Stimulated activated CD4-positive, alpha-beta T cell treated with anti-CD3 and anti-CD28 coated beads, Interleukin-4, amount 100 ng/mL, for 48 hours (primary cell): ENCODE data around the gene MYO15A.

Experiments
- DNase-seq, 2 donors: peaks; one replicate each; pipeline ENCODE4 v3.0.0-alpha.2; 2020; ENCODE audit warnings: low read depth in 2 of 2

Gene MYO15A

DNA sequence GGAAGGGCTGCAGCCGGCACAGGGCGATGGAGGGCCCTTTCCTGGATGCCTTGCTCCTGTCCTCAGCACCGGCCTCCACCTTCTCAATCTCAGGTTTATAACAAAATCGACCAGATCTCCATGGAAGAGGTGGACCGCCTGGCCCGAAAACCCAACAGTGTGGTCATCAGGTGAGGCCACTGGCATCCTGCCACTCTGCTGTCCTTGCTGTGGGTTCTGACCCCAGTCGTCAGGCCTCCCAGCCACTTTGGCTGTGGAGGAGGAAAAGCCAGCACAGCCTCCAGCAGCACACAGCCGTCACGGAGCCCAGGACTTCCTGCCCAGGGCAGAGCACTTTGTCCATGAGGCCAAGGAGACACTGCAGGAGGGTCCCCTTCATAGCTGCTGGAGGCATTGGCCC, 6.7 kb upstream of the MYO15A start:
- no peak for DNase-seq

DNA sequence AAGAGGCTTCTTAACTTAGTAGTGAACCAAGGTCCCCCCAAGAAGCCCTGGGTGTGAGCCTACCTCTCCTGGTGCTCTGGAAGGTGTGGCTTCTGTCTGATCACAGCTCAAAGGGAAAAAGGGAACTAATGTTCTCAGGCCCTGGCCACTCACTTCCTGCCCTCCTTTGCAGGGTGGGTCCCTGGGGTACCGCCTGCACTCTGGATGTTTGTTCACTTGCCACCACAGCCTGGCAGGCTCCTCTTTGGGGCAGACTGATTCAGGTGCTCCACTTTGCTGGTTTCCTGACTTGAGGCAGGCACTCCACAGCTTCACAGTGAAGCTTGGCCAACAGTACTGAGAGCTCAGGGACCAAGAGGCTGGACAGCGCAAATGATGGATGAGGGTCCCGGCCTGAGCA, 5.9 kb upstream of the MYO15A start:
- DNase-seq, result no peak

DNA sequence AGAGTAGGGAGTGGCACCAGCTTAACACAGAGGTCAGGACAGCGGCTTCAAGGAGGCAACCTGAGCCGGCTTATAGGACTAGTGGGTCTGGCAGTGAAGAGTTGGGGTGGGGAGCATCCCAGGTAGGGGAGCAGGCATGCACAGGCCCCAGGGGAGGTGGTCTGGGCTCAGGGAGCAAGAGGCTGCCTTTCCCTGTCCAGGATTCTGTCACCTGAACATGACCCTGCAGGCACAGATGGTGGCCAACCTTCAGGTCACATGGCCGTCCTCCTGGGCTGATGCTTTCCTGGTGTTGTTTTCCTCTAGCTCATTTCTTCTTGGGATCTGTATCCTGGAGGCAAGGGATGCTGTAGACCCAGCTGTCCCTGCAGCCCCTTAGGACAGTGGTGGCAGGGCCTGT, 3.5 kb upstream of the MYO15A start:
- no peak for DNase-seq

DNA sequence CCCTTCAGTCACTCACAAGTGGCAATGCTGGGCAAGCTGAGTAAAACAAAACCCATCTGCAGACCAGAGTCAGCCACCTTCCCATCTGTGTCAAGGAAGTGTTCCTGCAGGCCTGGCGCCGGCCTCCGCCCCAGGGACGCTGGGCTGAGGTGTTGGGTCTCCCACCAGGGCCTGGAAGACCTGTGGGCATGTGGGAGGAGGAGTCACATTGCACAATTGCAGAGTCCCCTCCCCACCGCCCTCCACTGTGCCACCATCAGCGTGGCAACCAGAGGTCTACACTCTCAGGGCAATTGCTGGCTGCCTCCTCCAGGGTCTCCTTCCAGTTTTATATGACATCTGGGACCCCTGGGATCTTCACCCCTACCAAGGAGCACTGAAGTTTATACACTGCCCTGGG, 3.0 kb upstream of the MYO15A start:
- DNase-seq, result no peak

DNA sequence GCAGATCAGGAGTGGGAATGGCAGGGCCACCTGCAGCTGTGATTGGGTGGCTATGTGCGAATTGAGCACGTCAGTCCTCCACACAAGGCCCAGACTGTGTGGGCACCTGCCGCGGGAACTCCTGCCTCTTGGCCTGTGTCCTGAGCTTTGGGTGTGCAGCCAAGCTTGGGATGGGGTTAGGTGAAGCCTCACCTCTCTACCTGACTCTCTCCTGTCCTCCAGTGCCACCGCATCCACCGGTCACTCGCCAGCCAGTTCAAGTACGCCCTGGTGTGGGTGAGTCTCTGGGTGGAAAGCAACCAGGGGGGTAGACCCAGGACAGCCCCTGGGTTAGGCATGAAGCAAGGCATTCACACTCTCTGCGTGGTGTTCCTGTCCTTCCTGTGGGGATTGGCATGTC, 2.3 kb upstream of the MYO15A start:
- no peak for DNase-seq

DNA sequence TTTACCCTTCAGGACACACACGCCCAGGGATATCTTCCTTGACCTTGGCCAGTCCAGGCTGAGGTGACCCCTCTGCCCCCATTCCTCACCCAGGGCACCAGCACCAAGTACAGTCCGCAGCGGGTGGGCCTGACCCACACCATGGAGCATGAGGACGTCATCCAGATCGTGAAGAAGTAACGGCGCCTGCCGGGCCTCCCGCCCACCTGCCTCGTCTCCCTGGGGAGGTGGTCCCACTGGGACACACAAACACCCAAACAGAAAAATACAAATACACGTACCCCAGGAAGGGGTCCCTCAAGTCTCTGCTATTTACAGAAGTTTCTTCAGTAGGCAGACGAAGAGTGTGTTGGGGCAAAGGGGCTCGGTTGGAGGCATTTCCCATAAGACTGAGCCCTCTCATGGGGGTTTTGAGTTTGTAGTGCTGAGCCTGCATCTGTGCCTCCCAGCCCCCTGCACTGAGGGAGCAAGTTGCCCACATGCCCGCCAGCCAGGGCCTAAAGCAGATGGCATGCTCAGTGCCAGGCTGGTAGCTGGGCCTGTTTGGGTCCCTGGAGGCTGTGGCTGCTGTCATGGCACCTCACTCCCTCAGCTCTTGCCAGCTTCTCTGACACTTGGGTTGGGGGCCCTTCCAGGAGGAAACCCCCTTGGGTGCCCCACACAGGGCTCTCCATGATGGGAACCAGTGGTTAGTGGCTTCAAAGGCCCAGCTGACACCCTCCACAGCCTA, 1.3 kb upstream of the MYO15A start:
- DNase-seq, result no peak

DNA sequence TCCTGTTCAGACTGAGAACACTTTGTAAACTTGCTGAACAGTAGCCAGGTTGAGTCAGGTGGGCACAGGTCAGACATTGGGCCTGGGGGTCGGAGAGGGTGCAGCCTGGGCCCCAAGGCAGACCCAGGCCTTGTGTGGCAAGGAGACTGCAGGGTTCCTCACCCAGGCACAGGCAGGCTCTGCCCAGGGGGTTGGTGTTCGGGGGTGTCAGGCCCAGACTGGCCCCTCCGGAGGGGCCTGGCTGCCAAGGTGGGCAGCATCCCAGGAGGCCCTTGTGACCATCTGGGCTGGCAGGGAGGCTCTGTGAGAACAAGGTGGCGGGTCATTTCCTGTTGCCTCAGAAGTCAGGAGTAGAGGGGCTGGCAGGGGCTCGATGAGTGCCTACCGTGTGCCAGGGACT, 585 bp upstream of the MYO15A start:
- DNase-seq, result no peak

DNA sequence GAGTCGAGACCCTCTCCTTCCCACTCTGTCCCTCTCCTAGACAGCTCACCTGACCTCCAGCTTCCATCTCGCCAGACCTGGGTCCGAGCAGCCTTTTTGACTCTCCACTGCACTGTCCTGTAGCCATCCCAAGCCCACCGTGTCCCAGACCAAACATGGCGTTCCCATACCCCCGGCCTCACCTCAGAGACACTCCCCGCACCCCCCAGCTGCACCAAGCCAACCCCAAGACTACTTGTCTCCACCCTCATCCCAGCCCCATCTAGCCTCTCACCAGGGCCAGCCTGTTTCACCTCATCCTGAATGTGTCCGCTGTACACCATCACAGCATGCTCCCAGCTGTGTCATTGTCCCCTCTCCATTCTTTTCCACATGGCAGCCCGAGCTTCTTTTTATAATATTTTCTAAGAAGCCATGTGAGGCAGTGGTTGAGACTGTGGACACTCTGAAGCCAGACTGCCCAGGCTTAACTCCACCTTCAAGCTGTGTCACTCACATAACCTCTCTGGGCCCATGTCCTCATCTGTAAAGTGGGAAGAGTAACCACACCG, 1.5 kb downstream of the MYO15A start:
- DNase-seq, result no peak

DNA sequence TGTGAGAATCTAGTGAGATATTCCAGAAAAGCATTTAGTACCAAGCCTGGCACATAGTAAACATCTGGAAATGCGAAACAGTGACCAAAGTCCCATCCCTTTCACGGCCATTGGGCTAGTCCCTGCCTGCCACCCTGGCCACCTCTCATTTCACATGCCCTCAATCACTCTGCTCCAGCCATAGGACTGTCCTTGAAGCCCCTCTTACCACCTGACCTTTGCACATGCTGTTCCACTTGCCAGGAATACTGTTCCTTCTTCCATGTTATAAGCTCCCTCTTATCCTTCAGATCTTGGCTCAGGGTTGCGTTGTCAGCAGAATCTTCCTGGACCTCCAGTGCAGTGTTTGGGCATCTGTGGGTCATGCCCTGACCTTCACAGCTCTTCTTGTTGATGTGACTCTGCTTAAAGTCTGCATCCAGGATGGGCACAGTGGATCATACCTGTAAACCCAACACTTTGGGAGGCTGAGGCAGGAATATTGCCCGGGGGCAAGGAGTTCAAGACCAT, 2.1 kb downstream of the MYO15A start:
- no peak for DNase-seq

DNA sequence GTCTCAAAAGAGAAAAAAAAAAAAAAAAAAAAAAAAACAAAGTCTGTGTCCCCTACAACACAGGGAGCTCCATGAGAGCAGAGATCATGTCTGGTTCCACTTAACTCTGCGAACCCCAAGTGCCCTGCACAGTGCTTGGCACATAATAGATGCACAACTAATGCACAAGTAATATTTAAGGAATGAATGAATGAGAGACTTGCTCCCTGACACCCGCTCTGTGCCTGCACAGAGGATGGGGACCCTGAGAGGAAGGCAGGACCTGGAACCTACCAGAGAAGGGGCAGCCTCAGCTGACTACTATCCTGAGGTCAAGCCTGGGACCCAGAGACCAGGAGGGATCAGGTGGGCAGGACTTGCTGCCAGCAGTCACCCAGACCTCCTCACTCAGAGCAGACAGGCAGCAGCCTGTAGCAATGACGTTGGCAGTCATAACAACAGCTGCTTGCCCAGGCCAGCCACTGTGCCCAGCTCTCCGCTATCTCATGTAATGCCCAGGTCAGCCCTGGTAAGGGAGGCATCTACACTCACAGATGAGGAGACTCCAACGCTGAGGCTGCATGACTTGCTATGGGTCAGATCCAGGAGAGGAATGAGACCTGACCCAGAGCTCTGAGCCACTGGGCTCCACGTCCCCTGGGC, 2.9 kb downstream of the MYO15A start:
- no peak for DNase-seq

DNA sequence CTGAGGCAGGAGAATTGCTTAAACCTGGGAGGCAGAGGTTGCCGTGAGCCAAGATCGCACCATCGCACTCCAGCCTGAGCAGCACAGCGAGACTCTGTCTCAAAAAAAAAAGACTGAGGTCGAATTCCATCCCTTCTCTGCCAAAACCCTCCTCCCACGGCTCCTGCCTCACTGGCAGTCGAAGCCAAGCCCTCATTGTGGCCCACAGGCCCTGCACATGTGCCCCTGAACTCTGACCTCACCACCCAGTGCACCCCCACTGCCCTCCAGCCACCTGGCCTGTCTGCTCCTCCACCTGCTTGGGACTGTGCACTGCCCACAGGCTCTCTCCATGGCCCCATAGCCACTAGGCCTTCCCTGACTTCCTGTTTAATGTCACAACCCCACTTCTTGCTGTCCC, 7.0 kb downstream of the MYO15A start:
- DNase-seq, result no peak

DNA sequence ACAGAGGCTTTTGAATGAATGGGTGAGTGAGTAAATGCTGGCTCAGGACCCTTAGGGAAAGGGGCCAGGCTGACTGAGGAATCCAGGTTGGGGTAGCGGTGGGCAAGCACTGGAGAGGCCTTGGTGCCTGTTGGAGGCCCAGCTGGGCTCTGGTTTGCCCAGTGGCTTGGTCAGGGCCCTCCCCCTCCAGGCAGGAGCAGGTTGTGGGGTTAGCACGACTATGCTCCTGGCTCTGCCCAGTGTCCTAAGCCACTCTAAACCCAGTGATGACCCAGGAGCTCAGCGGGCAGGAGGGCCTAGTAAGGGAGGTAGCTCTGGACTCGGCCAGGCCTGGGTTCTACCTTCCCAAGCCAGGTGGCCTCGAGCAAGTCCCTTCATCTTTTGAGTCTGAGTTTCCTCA, 7.5 kb downstream of the MYO15A start:
- DNase-seq, result no peak

DNA sequence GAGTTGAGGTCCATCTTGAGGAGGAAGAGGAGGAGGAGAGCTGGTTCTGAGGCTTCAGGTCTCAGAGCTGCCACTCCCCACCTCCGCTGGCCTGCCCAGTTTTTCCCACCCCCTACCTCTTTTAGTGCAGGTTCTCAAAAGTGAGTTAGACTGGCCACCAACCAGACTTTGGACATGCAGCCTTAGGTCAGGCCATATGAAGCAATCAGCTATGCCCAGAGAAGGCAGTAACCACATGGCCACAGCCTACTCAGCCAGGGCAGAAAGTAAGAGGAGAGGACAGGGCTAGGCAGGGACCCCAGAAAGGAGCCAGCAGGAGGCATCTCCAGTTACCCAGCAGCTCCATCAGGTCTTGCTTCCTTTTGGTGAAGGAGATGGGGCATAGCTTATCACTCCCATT, 9.0 kb downstream of the MYO15A start:
- no peak for DNase-seq

DNA sequence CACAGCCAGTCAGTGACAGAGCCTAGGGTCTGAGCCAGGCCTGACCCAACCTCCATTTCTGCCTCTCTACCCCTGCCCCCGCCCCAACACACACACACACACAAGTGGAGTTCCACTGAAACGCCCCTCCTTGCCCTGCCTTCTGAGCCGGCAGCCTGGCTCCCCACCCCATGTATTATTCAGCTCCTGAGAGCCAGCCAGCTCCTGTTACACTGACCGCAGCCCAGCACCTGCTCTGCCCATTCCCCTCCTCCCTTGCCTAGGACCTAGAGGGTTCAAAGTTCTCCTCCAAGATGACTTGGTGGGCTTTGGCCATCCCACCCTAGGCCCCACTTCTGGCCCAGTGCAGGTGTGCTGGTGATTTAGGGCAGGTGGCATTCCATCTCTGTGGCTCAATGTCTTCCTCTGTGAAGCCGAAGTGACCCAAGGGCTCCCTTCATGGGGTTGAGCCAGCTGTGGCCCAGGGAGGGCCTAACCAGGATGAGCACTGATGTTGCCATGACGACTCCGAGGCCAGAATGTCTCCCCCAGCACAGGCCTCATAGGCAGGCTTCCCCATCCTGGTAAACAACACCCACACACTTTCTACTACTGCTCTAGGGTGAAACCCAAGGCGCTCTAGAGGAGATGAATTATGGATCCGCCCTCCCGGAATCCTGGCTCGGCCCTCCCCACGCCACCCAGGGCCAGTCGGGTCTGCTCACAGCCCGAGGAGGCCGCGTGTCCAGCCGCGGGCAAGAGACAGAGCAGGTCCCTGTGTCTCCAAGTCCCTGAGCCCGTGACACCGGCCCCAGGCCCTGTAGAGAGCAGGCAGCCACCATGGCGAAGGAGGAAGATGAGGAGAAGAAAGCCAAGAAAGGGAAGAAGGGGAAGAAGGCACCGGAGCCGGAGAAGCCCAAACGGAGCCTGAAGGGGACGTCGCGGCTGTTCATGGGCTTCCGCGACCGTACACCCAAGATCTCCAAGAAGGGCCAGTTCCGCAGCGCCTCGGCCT, 9.7 kb downstream of the MYO15A start:
- DNase-seq, result no peak

DNA sequence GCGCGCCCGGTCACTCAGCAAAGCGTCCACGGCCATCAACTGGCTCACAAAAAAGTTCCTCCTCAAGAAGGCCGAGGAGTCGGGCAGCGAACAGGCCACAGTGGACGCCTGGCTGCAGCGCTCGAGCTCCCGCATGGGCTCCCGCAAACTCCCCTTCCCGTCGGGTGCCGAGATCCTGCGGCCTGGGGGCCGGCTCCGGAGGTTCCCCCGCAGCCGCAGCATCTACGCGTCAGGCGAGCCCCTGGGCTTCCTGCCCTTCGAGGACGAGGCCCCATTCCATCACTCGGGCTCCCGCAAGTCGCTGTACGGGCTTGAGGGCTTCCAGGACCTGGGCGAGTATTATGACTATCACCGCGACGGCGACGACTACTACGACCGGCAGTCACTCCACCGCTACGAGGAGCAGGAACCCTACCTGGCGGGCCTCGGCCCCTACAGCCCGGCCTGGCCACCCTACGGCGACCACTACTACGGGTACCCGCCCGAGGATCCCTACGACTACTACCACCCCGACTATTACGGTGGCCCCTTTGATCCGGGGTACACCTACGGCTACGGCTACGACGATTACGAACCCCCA, 10.7 kb downstream of the MYO15A start:
- no peak for DNase-seq

DNA sequence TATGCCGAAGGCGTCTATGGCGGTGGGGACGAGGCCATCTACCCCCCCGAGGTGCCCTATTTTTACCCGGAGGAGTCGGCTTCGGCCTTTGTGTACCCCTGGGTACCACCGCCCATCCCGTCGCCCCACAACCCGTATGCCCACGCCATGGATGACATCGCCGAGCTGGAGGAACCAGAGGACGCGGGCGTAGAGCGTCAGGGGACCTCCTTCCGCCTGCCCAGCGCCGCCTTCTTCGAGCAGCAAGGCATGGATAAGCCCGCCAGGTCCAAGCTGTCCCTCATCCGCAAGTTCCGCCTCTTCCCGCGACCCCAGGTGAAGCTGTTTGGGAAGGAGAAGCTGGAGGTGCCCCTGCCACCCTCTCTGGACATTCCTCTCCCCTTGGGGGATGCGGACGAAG, 11.4 kb downstream of the MYO15A start:
- no peak for DNase-seq

DNA sequence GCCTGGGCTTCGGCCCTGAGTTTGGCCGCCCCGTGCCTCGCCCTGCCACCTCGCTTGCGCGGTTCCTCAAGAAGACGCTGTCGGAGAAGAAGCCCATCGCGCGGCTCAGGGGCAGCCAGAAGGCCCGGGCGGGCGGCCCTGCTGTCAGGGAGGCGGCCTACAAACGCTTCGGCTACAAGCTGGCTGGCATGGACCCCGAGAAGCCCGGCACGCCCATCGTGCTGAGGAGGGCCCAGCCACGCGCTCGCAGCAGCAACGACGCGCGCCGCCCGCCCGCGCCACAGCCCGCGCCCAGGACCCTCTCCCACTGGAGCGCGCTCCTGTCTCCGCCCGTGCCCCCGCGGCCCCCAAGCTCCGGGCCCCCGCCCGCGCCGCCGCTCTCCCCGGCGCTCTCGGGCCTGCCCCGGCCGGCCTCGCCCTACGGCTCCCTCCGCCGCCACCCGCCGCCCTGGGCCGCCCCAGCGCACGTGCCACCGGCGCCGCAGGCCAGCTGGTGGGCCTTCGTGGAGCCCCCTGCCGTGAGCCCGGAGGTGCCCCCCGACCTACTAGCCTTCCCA, 12.0 kb downstream of the MYO15A start:
- DNase-seq, result no peak

DNA sequence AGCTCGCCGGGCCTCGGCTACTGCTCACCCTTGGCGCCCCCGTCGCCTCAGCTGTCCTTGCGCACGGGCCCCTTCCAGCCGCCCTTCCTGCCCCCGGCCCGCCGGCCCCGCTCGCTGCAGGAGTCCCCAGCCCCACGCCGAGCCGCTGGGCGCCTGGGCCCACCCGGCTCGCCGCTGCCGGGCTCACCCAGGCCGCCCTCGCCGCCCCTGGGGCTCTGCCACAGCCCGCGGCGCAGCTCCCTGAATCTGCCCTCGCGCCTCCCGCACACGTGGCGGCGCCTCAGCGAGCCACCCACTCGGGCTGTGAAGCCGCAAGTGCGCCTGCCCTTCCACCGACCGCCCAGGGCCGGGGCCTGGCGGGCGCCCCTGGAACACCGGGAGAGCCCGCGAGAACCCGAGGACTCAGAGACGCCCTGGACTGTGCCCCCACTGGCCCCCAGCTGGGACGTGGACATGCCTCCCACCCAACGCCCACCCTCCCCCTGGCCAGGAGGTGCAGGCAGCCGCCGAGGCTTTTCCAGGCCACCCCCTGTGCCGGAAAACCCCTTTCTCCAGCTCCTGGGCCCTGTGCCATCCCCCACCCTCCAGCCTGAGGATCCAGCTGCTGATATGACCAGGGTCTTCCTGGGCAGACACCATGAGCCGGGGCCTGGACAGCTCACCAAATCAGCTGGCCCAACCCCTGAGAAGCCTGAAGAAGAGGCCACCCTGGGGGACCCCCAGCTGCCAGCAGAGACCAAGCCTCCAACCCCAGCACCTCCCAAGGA, 12.8 kb downstream of the MYO15A start:
- no peak for DNase-seq

DNA sequence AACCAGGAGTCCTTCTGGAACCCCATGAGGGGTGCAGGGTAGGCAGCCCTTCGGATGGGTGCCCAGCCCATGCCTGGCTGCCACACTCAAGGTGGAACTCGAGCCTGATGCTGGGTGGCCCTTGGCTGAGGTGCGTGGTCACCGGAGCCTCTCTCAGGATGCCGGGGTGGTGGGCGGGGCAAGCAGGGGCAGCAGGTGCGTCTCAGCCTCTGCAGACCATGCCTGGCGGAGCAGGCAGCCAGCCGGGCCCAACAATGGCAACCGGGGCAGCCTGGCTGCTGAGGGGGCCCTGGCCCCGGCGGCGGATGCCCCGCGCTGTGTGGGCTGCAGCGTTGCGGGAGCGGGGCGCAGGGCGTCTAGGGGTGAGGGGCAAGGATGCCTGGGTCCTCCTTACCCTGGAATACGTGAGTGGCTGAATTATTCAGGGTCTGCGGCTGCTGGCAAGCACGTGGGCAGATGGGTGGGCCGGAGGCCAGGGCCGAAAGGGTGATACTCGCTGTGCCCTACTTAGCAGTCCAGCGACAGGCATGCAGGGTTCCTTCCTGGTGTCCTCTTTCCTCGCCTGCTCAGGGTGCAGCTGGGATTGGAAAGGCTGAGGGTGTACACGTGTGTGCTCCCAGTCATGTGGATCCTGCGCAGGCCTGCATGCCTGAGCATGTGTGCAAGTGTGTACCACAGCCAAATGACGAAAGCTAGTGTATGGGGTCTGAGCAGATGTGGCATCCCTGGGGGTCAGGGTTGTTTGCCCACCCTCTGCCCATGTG, 14.6 kb downstream of the MYO15A start:
- no peak for DNase-seq
